Stimulated activated CD8-positive, alpha-beta memory T cell treated with anti-CD3 and anti-CD28 coated beads, Interleukin-2, amount 100 ng/mL, for 48 hours (primary cell): ENCODE results near the gene AGBL4.
"Not testable (repeated sequence)": the region's sequence is repeated elsewhere in the genome, so short reads cannot be mapped to it uniquely, and the experiment has no call there.

Source experiments
- DNase-seq, 2 donors: peaks; one replicate each; pipeline ENCODE4 v3.0.0-alpha.2; 2020; ENCODE audit warnings: low read depth in 2 of 2

The AGBL4 gene

GRCh38 chr1:49306507-49307070 lies 717.2 kb downstream of the AGBL4 start:
- DNase-seq = no peak

GRCh38 chr1:49302400-49302799 lies 721.4 kb downstream of the AGBL4 start:
- DNase-seq = not testable (repeated sequence)

- no peak for DNase-seq
Observed at GRCh38 chr1:49298304-49298703, 725.5 kb downstream of the AGBL4 start.

GRCh38 chr1:49297783-49298182 lies 726.0 kb downstream of the AGBL4 start:
- no peak for DNase-seq

GRCh38 chr1:49294539-49294938 lies 729.2 kb downstream of the AGBL4 start:
- no peak for DNase-seq

GRCh38 chr1:49293016-49293415 lies 730.7 kb downstream of the AGBL4 start:
- no peak for DNase-seq

- not testable (repeated sequence) for DNase-seq
Observed at GRCh38 chr1:49257211-49258049, 766.3 kb downstream of the AGBL4 start.

- no peak for DNase-seq
Observed at GRCh38 chr1:49252917-49253316, 770.8 kb downstream of the AGBL4 start.

- no peak for DNase-seq
Observed at GRCh38 chr1:49251019-49251784, 772.6 kb downstream of the AGBL4 start.

GRCh38 chr1:49240709-49241221 lies 783.0 kb downstream of the AGBL4 start:
- DNase-seq = no peak

- no peak for DNase-seq
Observed at GRCh38 chr1:49234988-49235387, 788.8 kb downstream of the AGBL4 start.

- no peak for DNase-seq
Observed at GRCh38 chr1:49229555-49229954, 794.2 kb downstream of the AGBL4 start.

GRCh38 chr1:49226758-49227157 lies 797.0 kb downstream of the AGBL4 start:
- DNase-seq = no peak

GRCh38 chr1:49225464-49225863 lies 798.3 kb downstream of the AGBL4 start:
- no peak for DNase-seq

- DNase-seq = no peak
Observed at GRCh38 chr1:49213301-49213700, 810.5 kb downstream of the AGBL4 start.

- DNase-seq = no peak
Observed at GRCh38 chr1:49208712-49209111, 815.0 kb downstream of the AGBL4 start.

- no peak for DNase-seq
Observed at GRCh38 chr1:49204720-49205119, 819.0 kb downstream of the AGBL4 start.

- DNase-seq = no peak
Observed at GRCh38 chr1:49200738-49201137, 823.0 kb downstream of the AGBL4 start.

GRCh38 chr1:49199564-49199963 lies 824.2 kb downstream of the AGBL4 start:
- DNase-seq = no peak

GRCh38 chr1:49197081-49197480 lies 826.7 kb downstream of the AGBL4 start:
- DNase-seq = no peak

GRCh38 chr1:49190138-49190537 lies 833.6 kb downstream of the AGBL4 start:
- DNase-seq = no peak

- DNase-seq = no peak
Observed at GRCh38 chr1:49187056-49187455, 836.7 kb downstream of the AGBL4 start.
